GM21526 (cell line): ENCODE data around the gene PPP2R2C.

ENCODE experiments used
- ATAC-seq: cut with Tn5 transposase; IDR thresholded peaks from one replicate; pipeline ENCODE4 v1.9.1; 2021; ENCODE audit warnings: moderate library complexity; ENCODE audit not compliant: unreplicated experiment, low FRiP score

The PPP2R2C gene

DNA sequence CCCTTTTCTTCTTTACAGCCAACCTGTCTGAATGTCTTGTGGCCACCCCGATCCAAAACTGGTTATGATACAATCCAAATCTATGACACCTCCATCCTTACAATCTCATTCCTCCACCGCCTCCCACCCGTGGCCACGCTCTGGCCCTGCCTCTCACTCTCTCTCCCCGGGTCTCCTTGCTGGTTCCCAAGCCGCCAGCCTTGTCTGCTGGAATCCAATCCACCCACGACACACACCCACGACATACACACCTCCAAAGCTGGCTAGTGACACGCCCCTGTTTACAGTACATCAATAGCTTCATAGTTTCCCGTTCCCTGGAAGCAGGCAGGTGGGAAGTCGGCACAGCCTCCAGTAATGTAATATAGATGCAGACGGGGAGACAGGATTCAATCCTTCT lies 103.8 kb downstream of the PPP2R2C start:
- ATAC-seq = no peak

DNA sequence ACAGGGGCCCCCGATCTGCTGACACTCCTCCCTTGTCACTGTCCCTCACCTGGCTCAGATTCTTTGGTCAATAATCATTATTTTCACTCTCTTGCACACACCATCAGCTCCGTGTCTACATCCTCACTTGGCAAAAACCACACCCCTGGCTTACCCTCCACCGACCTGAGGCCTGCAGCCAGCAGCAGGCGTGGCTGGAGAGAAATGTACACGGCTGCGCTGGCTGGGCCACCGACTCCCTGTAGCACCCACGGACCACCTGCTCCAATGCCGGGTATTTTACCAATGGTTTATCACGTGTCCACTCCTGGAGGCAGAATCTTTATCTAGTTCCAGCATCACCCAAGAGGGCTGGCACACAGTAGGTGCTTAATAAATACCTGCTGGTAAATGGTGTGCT lies 104.3 kb downstream of the PPP2R2C start:
- no peak for ATAC-seq

DNA sequence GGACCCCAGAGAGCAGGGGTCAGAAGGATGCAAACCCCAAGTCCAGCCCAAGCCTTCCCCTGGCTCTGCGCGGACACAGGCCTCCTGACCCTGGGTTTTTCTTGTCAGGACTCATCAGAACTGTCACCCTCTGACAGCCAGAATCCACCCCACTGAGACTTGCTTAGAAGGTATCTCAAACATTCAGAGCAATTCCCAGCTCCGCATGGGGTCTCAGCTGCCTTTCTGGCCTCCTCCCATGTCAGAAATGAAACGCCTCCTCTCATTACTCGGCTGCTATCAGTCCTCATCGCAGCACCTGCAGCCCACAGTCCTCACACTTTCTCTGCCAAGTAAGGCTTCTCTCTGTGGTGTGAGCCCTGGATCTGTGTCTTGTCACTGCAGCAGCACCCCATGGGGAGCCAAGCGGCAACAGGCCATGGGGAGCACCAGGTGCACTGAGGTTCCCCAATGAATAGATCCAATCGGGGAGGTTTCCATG lies 105.0 kb downstream of the PPP2R2C start:
- no peak for ATAC-seq

DNA sequence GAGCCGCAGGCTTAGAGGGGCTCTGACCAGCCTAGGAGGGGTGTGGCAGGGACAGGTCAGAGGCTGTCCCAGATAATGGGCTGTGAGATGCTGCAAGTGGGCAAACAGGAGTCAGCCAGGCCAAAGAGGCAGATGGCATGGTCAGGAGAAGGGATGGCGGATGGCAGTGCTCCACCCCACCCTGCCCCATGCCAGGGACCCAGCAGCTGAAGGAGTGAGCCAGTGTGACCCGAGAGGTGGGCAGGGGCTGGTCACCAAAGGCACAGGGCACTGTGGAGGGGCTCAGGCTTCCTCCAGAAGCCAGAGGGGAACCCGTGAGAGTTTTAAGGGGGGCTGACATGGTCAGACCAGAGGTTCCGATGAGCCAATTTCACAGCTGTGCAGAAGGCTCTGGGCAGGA lies 105.8 kb downstream of the PPP2R2C start:
- ATAC-seq = no peak

DNA sequence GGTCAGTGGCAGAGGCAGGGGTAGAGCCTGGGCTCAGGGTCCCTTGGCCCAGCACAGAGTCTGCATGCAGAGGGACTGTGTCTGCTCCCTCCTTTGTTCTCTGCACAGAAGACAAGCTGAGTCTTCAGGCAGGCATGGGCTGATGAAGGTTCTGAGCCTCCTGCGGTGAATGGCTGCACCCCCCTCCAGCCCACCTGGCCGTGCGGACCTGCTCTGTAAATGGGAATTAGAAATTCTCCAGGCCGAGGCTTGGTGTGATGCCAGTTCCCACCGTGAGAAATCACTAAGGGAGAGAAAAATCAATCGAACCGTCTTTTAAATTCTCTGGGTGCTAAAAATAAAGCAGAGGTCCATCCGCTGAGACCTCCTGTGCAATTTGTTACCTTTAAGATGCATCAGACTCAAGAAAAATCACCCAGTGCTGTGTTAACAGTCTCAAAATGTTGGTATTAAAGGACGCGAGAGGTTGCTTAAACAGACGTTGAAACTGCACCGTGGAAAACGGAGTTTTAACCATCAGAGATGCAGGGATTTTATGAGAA lies 106.8 kb downstream of the PPP2R2C start:
- no peak for ATAC-seq

DNA sequence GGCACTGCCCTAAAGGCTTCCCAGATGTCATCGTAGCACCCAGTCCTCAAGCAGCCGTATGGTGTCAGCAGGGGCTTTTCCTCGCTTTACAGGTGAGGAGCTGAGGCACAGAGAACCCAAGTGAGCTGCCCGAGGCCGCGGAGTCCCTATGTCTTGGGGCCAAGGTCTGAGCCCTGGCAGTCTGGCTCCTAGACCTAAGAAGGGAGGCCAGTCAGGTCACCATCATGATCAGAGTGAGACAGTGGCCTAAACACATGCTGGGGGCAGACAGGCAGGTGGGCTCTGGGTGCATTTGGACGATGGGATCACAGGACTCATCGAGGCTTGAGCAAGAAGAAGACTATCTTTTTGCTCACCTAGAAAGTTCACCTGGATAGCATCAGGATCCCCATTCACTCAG lies 107.8 kb downstream of the PPP2R2C start:
- ATAC-seq = no peak

DNA sequence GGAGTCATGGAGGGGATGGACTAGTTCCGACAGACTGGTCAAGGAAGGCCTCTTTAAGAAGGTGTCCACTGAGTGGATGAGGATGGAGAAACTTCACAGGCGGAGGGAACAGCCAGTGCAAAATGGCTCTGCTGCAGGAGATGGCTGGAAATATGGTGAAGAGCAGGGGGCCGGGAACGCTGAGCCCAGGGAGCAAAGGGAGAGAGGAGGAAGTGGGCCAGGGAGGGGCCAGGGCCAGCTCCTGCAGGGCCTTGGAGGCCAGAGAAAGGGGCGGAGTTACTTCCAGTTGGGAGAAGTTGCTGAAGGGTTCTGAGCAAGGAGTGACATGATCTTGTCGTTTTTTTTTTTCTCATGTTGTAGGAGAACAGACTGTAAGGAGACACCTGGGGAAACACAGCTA lies 108.3 kb downstream of the PPP2R2C start:
- ATAC-seq = no peak

DNA sequence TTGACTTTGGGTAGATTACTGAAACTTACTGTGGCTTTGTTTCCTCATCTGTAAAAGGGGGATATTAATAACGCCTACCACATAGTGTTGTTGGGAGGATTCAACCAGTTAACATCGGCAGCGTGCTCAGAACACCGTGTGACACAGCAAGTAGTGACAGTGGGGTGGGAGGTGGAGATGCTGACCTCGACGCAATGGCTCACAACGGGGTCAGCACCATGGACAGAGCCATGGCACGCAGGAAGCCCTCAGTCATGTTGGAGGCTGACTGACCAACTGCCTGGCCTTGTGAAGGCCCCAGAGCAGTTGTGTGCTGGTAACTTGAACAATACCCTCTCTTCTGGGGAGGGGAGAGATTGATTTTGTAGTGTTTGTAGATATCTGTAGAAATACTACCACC lies 109.5 kb downstream of the PPP2R2C start:
- ATAC-seq = no peak

DNA sequence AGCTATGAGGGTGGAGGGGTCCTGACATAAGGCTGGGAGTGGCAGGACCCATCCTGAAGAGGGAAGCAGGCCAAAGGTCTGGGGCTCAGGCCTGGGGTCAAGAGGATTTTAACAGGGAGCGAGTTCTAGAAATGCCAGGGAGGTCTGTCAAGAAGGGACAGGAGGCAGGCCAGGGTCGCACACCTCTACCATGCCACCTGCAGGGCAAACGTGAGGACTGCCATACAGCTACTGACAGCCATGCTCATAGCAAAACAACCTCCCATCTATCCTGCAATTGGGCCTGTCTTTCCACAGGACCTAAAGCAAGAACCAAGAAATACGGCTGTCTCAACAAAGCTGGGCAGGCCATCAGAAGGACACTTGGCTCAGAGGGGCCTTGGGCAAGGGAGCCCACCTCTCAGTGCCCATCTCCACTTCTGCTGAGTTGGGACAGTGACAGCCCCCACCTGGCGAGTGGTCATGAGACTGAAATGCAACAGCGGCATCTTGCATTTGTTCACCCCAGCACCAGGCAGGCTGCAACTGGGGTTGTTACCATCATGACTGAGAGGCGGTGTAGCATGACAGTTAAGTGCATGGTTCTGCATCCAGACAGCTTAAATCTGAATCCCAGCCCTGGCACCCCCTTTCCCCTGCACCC lies 110.0 kb downstream of the PPP2R2C start:
- no peak for ATAC-seq

DNA sequence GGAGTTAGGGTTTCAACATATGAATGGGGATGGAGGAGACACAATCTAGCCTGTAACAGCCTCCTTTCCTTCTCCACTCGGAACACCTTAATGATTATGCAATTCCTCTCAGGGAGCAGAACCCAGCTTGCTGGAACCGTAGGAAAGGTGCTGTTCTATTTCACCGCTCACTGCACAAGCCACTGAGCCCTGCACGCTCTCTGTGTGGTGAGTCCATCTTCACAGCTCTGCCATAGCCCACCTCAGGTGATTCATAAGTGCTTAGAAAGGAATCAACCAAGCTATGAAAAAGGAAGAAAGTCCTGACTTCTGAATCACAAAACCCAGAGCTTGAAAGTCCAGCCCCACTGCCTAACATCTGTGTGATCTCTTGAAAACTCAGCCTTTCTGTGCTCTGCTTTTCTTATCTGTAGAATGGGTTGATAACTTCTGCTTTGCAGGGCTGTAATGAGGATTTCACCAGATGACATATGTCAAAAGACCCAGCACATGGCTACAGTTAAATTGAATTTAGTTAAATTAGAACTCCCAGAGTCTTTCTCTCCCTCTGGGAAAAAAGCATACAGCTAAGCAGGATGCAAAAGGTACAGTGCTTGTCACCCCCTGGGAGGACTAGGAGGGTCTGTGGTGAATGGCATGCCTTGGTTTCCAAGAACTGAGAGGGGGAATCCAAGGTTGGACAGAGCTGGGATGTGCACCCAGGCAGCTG lies 111.2 kb downstream of the PPP2R2C start:
- no peak for ATAC-seq

DNA sequence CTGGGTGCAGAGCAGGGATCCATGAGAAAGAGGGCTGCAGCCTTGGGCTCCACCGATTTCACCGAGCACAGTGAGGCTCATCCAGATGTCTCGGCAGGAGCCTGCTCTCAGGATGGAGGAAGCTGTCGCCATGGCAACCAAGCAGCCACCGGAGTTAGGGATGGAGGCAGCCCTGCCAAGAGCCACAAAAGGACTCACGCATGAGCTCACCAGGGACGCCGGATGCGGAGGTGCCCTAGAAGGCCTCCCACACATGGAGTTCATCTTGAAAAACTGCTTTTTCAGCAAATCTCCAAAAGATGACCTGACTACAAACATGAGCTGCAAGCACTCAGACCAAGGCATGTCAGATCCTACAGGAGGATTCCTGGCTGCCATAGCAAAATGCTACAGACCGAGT lies 112.0 kb downstream of the PPP2R2C start:
- ATAC-seq = no peak

DNA sequence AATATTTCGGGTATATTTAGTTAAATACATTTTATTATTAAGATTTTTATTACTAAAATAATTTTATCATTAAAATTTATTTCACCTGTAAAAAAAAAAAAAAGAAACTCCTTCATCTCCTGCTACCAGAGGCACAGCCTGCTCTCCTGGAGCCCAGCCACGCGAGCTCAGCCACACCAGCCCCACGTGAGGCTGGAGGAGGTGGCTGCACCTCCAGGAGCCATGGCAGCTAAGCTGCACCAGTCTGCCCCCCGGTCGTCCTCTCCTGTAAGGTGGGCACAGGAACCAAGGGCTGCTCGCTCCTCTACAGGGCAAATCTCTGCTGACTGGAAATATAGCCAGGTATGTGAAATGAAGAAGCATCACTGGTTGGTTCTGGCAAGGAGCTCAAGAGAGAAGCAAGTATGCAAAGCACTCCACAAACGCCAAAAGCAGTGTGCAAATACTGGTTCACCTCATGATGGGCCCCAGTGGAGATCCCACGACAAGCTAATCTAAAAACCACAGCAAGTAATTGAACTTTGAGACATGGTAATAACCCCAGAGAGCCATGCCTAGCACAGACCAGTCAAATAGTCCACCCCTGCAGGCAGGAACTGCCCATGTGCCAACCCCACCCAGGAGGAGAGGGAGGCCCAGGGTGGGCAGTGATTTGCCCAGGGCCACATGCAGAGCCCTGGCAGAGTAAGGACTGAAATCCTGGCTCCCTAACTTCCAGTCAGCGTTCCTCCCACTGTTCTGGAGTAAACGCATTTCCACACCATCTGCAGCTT lies 112.7 kb downstream of the PPP2R2C start:
- no peak for ATAC-seq

DNA sequence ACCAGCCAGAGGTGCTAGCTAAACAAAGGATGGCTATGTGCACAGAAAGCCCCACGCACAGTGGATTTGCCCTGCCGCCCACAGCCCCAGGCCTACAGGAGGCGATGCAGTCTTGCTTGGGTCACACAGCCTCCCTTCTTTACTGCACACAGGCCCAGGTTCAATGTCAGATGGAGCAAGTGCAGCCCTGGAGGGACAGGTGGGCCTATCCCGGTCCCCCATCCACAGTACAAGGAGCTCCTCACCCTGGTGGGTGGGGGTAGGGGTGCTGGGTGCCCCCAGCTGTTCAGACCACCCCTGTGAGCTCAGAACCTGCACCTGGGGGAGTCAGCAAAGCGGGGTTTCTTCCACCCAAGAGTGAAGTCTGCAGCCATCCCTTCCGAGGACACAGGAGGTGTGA lies 114.9 kb downstream of the PPP2R2C start:
- ATAC-seq = no peak

DNA sequence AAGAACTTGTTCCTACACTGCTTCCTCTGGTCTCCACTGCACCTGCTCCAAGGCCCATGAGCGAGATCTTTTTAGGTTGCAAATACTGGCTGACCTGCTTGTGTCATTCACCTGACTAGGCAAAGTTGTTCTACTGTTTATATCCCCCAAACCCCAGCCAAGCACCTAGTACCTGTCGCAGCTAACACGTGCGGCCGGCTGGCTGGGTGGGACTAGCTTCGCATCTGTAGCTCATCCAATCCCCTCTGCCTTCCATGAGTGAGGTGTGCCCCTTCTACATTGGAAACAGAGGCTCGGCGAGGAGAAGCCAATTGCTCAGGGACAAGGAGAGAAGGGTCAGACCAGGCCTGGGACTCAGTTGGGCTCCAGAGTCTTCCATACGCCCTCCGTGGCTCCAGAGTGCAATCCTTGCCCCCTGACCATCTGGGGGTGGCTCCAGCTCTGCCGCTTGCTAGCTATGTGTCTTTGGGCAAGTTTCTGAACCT lies 116.3 kb downstream of the PPP2R2C start:
- no peak for ATAC-seq

DNA sequence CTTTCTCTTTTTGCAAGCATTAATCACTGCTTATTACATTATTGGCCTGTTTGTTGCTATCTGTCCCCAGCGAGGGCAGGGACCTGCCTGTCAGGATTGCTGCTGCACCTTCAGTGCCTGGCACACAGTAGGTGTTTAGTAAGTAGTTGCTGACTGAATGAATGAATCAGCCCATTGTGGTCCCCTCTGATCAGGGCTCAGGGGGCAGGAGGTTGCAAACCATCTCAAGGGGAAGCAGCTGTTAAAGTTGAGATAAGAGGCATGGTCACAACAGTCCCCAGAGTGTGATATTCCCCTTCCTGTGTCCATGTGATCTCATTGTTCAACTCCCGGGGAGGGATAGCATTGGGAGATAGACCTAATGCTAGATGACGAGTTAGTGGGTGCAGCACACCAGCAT lies 117.4 kb downstream of the PPP2R2C start:
- no peak for ATAC-seq

DNA sequence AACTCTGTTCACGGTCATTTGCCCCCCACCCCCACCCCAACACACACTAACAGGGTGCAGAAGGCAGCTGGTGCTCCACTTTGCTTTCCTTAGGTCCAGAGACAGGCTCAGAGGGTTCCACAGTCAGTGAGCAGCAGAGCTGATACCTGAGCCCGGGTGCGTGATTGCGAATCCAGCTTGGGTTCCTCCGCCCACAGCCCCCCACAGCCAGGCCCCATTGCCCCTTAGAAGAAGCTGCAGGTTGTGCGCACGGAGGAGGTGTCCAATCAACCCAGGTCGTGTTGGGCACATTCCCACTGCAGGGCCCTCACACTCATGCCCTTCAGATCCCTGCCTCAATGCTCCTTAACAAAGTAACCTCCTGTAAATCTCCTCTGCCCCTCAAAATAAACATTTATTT lies 117.8 kb downstream of the PPP2R2C start:
- no peak for ATAC-seq

DNA sequence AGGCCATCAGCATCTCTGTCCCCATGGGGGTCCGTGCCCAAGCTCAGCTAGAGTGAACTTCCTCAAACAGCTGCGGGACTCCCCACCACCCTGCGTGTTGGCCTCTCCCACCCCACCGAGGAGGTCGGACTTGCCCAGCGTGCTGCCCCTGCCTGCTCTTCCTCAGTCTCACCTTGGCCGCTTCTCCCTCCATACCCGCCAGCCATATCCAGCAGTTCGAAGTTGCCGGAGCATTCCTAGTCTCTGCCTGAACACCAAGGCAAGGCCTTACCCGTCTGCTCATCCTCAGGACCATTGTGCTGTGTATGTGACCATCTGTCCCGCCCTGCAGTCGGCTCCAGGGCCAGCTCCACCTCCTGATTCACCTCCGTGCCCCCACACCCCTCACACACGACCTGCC lies 118.3 kb downstream of the PPP2R2C start:
- ATAC-seq = no peak

DNA sequence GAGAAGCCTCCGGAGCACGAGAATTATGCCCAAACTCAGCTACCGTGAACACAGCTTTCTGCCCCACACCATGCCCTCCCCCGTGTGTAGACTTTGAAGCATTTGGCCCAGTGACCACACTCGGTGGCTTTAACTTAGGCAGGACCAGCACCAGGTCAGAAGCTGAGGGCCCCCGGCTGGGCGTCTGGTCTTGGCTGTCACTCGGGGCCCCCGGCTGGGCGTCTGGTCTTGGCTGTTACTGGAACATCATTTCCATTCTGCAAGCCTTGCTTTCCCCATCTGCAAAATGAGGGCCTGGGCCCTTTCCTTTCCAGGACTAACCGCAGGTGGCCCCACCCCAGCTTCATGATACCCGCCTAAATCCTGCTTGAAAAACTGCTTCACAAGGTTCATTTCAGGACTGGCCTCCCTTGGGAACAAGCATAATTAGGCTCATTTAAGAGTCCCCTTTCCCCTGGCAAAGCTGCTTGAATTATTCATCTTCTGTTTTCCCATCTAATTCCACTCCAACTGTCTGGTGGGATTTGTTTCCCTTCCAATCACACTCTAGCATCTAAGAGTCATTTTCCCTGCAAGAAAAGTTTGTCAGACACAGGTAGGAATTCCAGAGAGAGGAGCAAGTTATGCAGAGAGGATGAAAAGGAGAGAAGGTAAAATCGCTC lies 120.3 kb downstream of the PPP2R2C start:
- ATAC-seq = no peak

DNA sequence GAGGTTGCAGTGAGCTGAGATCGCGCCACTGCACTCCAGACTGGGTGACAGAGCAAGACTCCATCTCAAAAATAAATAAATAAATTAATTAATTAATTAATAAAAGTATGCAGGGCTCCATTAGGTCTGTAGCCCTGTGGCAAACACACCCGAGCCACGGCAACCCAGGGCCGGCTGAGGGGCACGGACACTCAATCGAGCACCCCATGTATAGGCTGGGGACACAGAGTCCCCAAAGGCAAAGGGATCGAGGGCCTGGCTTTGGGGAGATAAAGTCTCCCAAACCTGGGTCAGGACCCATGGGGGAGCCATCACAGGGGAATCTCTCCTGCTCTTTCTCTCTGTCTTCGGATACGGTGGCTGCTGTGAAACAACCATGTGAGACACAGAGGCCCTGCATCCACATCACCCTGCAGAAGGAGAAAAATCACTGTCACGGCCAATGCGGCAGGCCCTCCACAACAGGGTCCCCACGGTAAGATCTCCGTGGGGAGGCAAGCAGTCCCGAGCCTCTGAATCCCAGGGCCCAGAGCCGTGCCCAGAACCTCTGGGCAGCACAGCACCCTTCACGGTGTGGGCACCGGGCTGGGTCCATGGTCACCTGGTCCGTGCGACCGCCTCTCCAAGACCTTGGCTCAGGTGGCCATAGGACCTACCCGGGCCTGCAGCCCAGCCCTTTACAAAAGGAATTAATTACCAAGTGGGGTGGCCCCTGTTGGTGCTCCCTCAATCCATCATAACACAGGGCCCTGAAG lies 121.0 kb downstream of the PPP2R2C start:
- no peak for ATAC-seq

DNA sequence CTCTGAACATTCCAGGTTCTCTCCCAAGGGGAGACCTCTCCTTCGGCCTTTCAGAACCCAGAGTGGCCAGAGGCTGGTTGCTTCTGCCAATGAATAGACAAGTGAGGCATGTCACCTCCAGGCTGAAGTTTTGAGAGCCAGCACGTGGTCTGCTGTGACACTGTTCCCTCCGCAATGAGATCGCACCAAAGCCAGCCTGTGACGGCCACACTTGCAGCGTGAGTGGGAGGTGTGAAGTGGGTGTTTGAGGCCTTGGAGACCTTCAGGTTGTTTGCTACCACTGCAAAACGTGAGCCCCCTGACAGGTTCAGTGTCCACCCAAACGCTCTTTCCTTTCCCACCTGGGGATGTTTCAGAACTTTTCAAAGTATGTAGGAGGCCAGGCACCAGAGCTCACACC lies 121.8 kb downstream of the PPP2R2C start:
- ATAC-seq = no peak
